GM12891 (cell line): ENCODE results near the gene TMEM178B.

Experiments
- POLR2A ChIP-seq: IDR thresholded peaks from 2 replicates; pipeline ENCODE4 v1.6.1; 2011; ENCODE audit warnings: low read depth, low read length, control low read depth
- POLR2AphosphoS5 ChIP-seq: IDR thresholded peaks from 2 replicates; pipeline ENCODE4 v1.6.1; 2011; ENCODE audit warnings: low read depth, low read length, control low read depth
- TAF1 ChIP-seq: IDR thresholded peaks from 2 replicates; pipeline ENCODE4 v1.6.1; 2011; ENCODE audit warnings: low read depth, low read length, control low read depth

DNA sequence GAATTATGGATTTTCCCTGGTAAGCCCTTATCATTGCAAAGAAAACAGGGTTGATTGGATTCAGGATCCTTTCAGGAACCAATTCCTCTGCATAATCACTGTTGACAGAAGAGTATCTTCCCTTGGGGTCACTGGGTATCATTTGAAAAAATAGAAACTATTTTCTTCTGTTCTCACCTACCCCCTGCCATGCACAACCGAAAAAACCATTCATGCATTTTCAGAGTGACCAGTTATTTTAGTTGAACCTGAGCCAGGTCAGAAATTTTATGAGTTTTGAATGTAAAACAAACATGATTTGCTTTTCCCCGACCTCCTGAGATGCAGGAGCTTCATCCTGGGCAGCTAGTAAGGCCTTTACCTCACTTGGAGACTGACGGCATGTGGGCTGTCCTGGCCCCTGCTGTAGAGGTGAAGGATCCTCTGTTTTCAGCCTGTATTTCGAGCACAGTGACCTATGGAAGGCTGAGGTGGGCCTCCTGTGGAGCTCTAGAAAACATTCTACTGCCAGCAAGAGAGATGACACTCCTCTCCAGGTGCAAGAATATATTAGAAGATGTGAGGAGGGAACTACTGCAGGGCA, 30.1 kb downstream of the TMEM178B start:
- TF ChIP-seq POLR2AphosphoS5 = no peak
- no peak for TF ChIP-seq TAF1
- TF ChIP-seq POLR2A = no peak
